ENCODE measurements around the gene AVPR2. TPM values are rescaled to one million over a fixed set of nuclear protein-coding genes. Genes with fewer than 3 reads are reported as not detected.

The AVPR2 gene
- total RNA-seq, 4 donors from 2014 or later: 1.2 to 7.6 (median 4.5) TPM

GRCh38 chrX:153945956-153946943 lies 41.8 kb downstream of the AVPR2 start:
- no peak for TF ChIP-seq POLR2AphosphoS5 (IDR thresholded peaks at IDR 0.05)
- TF ChIP-seq CTCF (IDR thresholded peaks at IDR 0.05): no peak
- no peak for TF ChIP-seq EP300 (IDR thresholded peaks at IDR 0.05)
- TF ChIP-seq POLR2A (IDR thresholded peaks at IDR 0.05; ENCODE audit: low read depth): no peak
- H3K4me3 ChIP-seq: no peak overlapping the region
- H3K27me3 ChIP-seq: no peaks in the 10 kb centered on the region
- intact Hi-C loops (cut with DNase I): no loop called here
- H3K4me1 ChIP-seq: peaks cover 12 to 57% (median 40%) of the 10 kb centered on the region in 4 donors
- WGBS: 87% methylated on average over 15 of the region's 24 CpGs
- no peaks in the 10 kb centered on the region for H3K9me3 ChIP-seq
- DNase-seq (ENCODE audit: extremely low spot score): no peak
- peak overlapping the region; percentile 82 to 88 (median 85) for H3K27ac ChIP-seq (replicated peaks in 1 of 4)
- peaks cover 13 to 32% (median 16%) of the 10 kb centered on the region in 4 donors for H3K36me3 ChIP-seq

- 53% methylated on average over 17 of the region's 19 CpGs for WGBS
These were observed 42.7 kb downstream of the AVPR2 start for GRCh38 chrX:153947009-153947769.

GRCh38 chrX:153948002-153948466 lies 43.6 kb downstream of the AVPR2 start:
- intact Hi-C loops (cut with DNase I): no loop called here
- H3K27ac ChIP-seq (replicated peaks in 1 of 4): peak overlapping the region; percentile 82 to 88 (median 85)
- H3K9me3 ChIP-seq: no peaks in the 10 kb centered on the region
- peaks cover 21 to 50% (median 31%) of the 10 kb centered on the region in 4 donors for H3K36me3 ChIP-seq
- 77% methylated on average over 10 of the region's 10 CpGs for whole genome bisulfite sequencing
- TF ChIP-seq POLR2A (IDR thresholded peaks at IDR 0.05; ENCODE audit: low read depth) (no peak), CTCF (IDR thresholded peaks at IDR 0.05) (no peak), EP300 (IDR thresholded peaks at IDR 0.05) (no peak), POLR2AphosphoS5 (IDR thresholded peaks at IDR 0.05) (peak in 1 of 2 donors; percentile 5)
- no peak for DNase-seq (ENCODE audit: extremely low spot score)
- no peaks in the 10 kb centered on the region for H3K27me3 ChIP-seq
- H3K4me3 ChIP-seq: no peak overlapping the region
- H3K4me1 ChIP-seq: peaks cover 15 to 68% (median 55%) of the 10 kb centered on the region in 4 donors

More at GRCh38 chrX:153947009-153947769, 42.7 kb downstream of the AVPR2 start:
- intact Hi-C loops (cut with DNase I): no loop called here
- Histone ChIP-seq H3K4me3 (no peak overlapping the region), H3K9me3 (no peaks in the 10 kb centered on the region), H3K36me3 (peaks cover 21 to 42% (median 25%) of the 10 kb centered on the region in 4 donors), H3K27me3 (no peaks in the 10 kb centered on the region), H3K27ac (replicated peaks in 1 of 4) (peak overlapping the region; percentile 82 to 88 (median 85)), H3K4me1 (peaks cover 12 to 61% (median 47%) of the 10 kb centered on the region in 4 donors)
- TF ChIP-seq CTCF (IDR thresholded peaks at IDR 0.05) (peak; percentile 76 to 81 (median 81)), POLR2A (IDR thresholded peaks at IDR 0.05; ENCODE audit: low read depth) (no peak), EP300 (IDR thresholded peaks at IDR 0.05) (no peak), POLR2AphosphoS5 (IDR thresholded peaks at IDR 0.05) (peak; percentile 12 to 64)
- DNase-seq (ENCODE audit: extremely low spot score): no peak

- Histone ChIP-seq H3K4me1 (peaks cover 17 to 79% (median 62%) of the 10 kb centered on the region in 4 donors), H3K36me3 (peaks cover 21 to 61% (median 33%) of the 10 kb centered on the region in 4 donors), H3K9me3 (no peaks in the 10 kb centered on the region), H3K27ac (replicated peaks in 1 of 4) (peak overlapping the region; percentile 82 to 88 (median 85)), H3K27me3 (no peaks in the 10 kb centered on the region), H3K4me3 (no peak overlapping the region)
- WGBS: 74% methylated on average over 29 of the region's 30 CpGs
- intact Hi-C loops (cut with DNase I): no loop called here
- no peak for DNase-seq (ENCODE audit: extremely low spot score)
- TF ChIP-seq CTCF (IDR thresholded peaks at IDR 0.05) (no peak), EP300 (IDR thresholded peaks at IDR 0.05) (no peak), POLR2AphosphoS5 (IDR thresholded peaks at IDR 0.05) (no peak), POLR2A (IDR thresholded peaks at IDR 0.05; ENCODE audit: low read depth) (no peak)
These were observed 44.7 kb downstream of the AVPR2 start for GRCh38 chrX:153948847-153949805.

Data from esophagus muscularis mucosa (tissue), 4 donors.